Measurements from ENCODE around the gene UBASH3B.

DNA sequence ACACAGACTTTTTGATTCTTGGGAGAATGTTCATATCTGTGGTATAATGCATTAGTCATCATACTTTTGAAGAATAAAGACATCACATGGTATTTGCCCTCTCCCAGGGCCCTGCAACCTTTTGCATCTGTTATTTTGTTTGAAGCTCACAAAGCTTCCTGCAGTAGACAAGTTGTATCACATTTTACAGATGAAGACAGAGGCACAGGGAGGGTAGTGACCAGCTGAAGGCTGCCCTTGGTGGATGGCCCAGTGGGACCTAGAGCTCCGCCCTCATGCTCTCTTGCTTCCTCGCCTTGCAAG is 66.4 kb downstream of the UBASH3B start:
- TF ChIP-seq, protein P1, sequence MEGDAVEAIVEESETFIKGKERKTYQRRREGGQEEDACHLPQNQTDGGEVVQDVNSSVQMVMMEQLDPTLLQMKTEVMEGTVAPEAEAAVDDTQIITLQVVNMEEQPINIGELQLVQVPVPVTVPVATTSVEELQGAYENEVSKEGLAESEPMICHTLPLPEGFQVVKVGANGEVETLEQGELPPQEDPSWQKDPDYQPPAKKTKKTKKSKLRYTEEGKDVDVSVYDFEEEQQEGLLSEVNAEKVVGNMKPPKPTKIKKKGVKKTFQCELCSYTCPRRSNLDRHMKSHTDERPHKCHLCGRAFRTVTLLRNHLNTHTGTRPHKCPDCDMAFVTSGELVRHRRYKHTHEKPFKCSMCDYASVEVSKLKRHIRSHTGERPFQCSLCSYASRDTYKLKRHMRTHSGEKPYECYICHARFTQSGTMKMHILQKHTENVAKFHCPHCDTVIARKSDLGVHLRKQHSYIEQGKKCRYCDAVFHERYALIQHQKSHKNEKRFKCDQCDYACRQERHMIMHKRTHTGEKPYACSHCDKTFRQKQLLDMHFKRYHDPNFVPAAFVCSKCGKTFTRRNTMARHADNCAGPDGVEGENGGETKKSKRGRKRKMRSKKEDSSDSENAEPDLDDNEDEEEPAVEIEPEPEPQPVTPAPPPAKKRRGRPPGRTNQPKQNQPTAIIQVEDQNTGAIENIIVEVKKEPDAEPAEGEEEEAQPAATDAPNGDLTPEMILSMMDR (conservative IDR thresholded peaks at IDR 0.05 in 1 of 2, IDR thresholded peaks at IDR 0.05 in 1 of 2; ENCODE audit: low read depth in 1 of 2, low read length in 2 of 2): no peak
- TF ChIP-seq EZH2 (IDR thresholded peaks at IDR 0.05; ENCODE audit: low read length, missing control alignments): no peak

Data from fibroblast of lung (primary cell).